DMS 273 (cell line): ENCODE results near the gene TMTC2.
"Not testable (repeated sequence)": the region's sequence is repeated elsewhere in the genome, so short reads cannot be mapped to it uniquely, and the experiment has no call there.

Experiments used
- DNase-seq: peaks from one replicate; lab custom pipeline; 2025; ENCODE audit not compliant: unreplicated experiment; lab: John Stamatoyannopoulos, UW

The TMTC2 gene

DNA sequence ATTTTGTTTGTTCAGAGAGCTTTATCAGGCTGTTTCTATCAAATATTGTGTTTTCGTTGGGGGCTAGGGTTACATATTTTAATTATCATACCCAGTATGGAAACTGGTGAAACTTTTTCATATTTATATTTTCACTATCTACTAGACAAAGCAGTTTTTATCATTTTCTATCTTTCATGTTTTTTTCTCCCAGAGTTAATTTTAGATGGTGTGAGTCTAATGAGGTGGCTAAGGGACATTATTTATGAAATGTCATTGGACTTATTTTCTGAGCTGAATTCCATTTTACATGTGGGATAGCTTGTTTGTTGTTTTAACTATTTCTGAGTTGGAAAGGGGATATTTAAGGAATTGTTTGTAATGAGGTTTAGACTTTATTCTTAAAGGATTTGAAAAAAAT, 100.3 kb downstream of the TMTC2 start:
- no peak for DNase-seq

DNA sequence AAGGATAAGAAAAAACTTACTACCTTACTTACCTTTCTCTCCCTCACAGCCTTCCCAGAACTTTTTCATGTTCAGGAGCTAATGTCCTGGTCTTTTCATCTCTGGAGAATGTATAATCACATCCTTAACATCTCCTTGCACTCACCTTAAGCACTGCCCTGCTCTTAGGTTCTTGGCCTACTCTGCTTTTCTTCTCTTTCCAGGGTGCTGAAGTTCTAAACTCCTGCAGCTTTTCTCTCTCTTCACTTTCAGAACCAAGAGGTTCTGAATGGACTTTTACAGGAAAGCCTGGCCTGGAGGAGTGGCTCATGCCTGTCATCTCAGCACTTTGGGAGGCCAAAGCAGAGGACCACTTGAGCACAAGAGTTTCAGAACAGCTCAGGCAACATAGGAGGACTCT, 101.9 kb downstream of the TMTC2 start:
- DNase-seq, result no peak

- no peak for DNase-seq
Observed at GRCh38 chr12:82789674-82790073, 103.0 kb downstream of the TMTC2 start.

DNA sequence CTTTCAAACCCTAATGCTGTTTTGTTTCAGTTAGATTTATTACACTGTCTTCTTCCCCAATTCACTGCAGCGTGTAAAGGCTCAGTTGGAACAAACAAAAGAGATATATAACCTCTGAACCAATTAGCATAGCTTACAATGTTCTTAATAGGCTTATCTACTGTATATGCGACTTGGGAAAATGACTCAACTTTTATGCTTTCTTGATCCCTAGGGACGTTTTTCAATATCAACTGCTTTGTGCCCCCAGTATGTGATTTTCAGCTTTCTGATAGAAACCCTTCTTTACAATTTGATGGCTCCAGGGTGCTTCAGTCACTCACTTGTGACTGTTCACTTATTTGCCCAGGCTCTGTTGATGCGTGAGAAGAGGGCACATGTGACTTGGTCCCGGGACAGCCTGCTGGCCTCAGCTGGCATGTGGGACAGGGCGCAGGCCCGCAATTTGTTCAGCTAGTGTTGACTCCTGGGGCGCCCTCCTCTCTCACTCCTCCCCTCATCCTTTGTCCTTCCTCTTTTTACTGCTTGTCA, 107.1 kb downstream of the TMTC2 start:
- DNase-seq, result no peak

- DNase-seq, result no peak
Observed at GRCh38 chr12:82797480-82797879, 110.8 kb downstream of the TMTC2 start.

DNA sequence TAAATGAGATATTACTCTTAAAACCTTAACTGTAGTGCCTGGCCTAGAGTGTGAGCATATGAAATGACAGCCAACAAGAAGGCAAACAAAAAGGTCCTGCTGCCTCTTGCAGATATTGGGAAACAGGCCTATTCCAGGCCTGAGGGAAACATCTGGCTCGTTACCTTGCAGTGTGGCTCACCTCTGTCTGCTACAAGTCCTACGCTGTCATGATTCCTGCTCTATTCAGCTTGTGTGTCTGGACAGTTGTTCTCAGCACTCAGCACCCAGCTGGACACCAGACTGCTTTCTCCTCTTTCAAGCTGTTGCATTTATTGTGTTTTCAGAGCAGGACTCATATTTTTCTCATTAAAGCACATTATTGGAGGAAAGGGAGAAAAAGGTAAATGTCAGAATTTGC, 113.5 kb downstream of the TMTC2 start:
- DNase-seq, result peak; percentile 19

- no peak for DNase-seq
Observed at GRCh38 chr12:82801951-82802610, 115.4 kb downstream of the TMTC2 start.

DNA sequence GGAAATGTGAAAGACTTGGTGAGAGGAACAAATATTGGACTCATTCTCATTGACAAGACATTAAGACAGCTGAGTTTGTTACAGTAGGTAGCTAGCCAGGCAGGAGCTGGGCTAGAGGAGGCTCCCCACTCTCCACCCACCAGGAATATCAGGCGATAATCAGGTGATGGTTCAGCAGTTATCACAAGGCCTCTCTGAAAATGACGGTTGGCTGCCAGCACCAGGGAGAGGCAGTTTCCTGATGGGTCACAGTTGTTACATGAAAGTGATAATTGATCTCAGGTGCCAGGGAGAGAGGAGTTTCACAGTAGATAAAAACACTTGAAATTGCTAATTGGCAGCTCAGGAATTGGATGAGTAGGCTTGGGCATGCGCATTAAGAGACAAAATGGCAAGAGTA, 116.5 kb downstream of the TMTC2 start:
- DNase-seq, result no peak

GRCh38 chr12:82804601-82805000, 117.9 kb downstream of the TMTC2 start:
- no peak for DNase-seq

GRCh38 chr12:82805004-82805403, 118.3 kb downstream of the TMTC2 start:
- DNase-seq, result not testable (repeated sequence)

DNA sequence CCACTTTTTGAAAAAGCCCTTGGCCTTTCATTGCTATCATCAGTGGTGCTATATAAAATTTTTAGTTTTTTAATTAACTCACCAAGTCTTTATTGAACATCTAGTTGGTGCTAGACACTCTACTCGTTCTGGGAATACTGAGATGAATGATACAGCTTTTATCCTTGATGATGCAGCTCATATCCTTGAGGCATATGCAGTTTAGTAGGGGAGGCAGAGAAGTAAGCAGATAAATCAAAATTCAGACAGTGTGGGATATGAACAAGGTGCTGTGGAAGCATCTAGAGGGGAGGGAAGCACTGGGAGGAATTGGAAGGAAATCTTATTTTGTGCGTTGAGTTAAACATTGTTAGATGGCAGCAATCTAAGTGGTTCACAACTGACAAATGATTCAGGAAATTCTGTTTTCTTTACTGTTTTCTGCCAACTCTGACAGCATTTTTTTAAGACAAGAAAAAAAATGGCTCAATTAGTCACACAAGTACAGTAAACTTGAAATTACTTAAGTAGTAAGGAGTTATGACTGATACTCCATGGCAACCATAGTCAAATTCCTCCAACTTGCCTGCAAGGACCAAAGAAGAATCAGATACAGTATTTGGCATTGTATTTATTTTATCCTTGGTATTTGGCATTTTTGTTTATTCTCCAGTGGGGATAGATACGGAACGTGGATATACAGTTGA, 119.2 kb downstream of the TMTC2 start:
- DNase-seq, result no peak

GRCh38 chr12:82807132-82807737, 120.5 kb downstream of the TMTC2 start:
- DNase-seq, result no peak

DNA sequence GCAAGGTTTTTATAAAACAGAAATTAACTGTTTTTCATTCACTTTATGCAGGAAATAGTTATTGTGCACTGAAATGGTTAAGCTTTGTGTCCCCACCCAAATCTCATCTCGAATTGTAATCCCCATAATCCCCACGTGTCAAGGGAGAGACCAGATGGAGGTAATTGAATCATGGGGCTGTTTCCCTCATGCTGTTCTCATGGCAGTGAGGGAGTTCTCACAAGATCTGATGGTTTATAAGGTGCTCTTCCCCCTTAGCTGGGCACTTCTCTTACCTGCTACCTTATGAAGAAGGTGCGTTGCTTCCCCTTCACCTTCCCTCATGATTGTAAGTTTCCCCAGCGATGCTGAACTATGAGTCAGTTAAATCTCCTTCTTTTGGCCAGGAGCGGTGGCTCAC, 123.9 kb downstream of the TMTC2 start:
- no peak for DNase-seq

DNA sequence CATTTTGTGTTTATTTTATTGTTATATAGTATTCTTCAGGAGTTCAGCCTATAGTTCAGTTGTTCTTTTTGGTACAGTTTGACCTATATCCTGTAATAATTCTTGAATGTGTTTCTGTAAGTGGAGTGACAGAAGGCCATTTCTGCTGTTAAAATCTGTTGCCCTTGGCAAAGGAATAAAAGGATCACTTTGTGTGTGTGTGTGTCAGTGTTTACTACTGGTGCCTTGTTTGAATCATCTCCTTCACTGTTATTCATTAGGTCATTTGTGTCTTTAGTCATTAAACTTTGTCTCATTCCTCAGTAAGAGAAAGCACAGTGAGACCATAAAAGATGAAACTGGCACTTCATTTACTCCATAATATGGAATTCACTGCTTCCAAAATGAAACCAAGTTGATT, 130.7 kb downstream of the TMTC2 start:
- DNase-seq, result peak; percentile 2

DNA sequence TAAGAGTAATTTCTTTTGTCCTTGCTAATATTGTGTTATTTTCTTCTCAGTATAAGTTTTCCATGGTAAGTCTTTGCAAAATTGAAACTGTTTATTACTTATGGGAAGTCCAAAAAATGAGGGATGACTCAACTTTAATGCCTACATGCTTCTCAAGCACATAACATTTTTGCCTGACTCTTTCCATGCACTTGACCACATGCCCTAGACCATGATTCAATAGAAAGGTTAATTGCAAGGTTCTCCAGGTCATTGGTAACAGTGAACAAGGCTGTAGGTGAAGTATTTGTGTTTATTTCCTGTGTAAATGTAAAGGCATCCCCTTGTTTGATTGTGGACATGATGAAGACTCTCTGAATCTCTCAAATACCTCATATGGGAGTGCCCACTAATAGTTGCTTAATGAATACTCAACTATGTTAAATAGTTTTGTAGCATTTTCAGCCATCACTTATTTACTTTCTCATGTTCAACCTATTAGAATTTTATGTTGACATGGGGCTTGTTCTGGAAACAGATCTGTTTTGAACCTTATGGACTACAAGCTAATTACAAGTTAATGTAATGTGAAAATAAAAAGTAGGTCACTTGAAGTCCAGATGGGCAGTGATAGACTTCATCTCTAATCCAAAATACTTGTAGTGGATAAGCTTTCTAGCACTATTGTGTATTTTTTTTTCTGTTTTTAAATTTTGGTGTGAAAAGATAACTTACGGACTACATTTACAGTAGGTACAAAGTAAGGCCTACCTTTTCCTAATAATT, 131.7 kb downstream of the TMTC2 start:
- no peak for DNase-seq

GRCh38 chr12:82826505-82826904, 139.8 kb downstream of the TMTC2 start:
- DNase-seq, result no peak

DNA sequence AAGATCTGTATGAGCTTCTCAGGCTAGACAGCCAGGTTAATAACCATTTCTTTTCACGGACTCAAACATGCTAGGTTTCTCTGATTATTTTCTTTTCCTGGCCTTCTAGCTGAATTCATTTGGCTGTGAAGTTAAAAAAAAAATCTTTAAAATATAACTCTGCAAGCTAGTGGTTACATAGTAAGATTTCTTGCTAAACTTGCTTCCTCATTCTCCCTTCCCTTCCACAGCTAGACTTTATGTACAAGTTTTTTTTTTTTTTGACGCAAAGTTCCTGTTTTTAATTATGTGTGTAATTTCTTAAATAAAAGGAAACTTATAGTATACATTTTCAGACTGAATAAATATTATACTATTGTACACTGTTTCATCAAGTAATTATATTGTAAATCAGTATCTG, 145.4 kb downstream of the TMTC2 start:
- DNase-seq, result no peak

DNA sequence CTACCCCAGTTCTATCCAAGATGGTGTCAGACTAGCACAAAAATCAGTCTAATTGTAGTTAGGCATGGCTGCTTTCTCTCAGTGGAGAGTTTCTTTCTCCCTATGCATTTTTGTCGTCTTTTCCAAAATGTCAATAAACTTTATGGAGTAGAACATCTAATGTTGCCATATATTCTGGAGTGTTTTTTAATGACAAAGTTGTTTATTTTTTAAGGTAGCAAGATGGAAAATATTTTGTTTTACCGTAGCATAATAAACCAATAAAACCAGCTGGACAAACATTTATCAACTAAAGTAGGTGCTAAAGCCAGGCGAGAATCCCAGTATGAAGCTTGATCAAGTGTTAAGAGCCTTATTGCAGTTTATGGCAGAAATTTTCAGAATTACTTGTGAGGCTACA, 146.3 kb downstream of the TMTC2 start:
- no peak for DNase-seq

GRCh38 chr12:82833481-82833880, 146.8 kb downstream of the TMTC2 start:
- no peak for DNase-seq

- no peak for DNase-seq
Observed at GRCh38 chr12:82835217-82835616, 148.5 kb downstream of the TMTC2 start.

- no peak for DNase-seq
Observed at GRCh38 chr12:82838131-82838551, 151.4 kb downstream of the TMTC2 start.
